Iris pigment epithelial cell (primary cell): ENCODE results near the gene TMEM134.
"Not testable (repeated sequence)": the region's sequence is repeated elsewhere in the genome, so short reads cannot be mapped to it uniquely, and the experiment has no call there.

Experiments used
- DNase-seq: peaks from one replicate; pipeline ENCODE4 v3.0.0-alpha.2; 2011; ENCODE audit warnings: low read depth

The TMEM134 gene

GRCh38 chr11:67468759-67469507 is at the start of gene TMEM134:
TMEM134 (minus strand) TSS chr11:67469251; CDS start chr11:67469192, 59 bp downstream.
- DNase-seq, result peak; percentile 91

- DNase-seq, result no peak
Observed at GRCh38 chr11:67517784-67518552, 48.9 kb upstream of the TMEM134 start.

- no peak for DNase-seq
Observed at GRCh38 chr11:67516806-67517205, 47.8 kb upstream of the TMEM134 start.

- no peak for DNase-seq
Observed at GRCh38 chr11:67514116-67514515, 45.1 kb upstream of the TMEM134 start.

- DNase-seq, result not testable (repeated sequence)
Observed at GRCh38 chr11:67511558-67511957, 42.5 kb upstream of the TMEM134 start.

GRCh38 chr11:67510023-67510345 is 40.9 kb upstream of the TMEM134 start:
- DNase-seq, result no peak

GRCh38 chr11:67508486-67509121 is 39.6 kb upstream of the TMEM134 start:
- DNase-seq, result peak; percentile 94

GRCh38 chr11:67507864-67508485 is 38.9 kb upstream of the TMEM134 start, which contains the start of gene CDK2AP2:
CDK2AP2 (minus strand) TSS chr11:67508162; CDS start chr11:67508082, 80 bp downstream.
- DNase-seq, result peak; percentile 100

- DNase-seq, result no peak
Observed at GRCh38 chr11:67507242-67507863, 38.3 kb upstream of the TMEM134 start.

- DNase-seq, result no peak
Observed at GRCh38 chr11:67506426-67507051, 37.5 kb upstream of the TMEM134 start.

GRCh38 chr11:67505605-67506396 is 36.8 kb upstream of the TMEM134 start:
- DNase-seq, result peak; percentile 74

GRCh38 chr11:67504950-67505581 is 36.0 kb upstream of the TMEM134 start, which contains the start of gene PITPNM1:
PITPNM1 (minus strand) TSS chr11:67505363; CDS start chr11:67504180, 1,183 bp downstream.
- peak; percentile 37 for DNase-seq

GRCh38 chr11:67504005-67504949 is 35.2 kb upstream of the TMEM134 start:
- DNase-seq, result peak; percentile 29

- no peak for DNase-seq
Observed at GRCh38 chr11:67503119-67504004, 34.3 kb upstream of the TMEM134 start.

- no peak for DNase-seq
Observed at GRCh38 chr11:67502328-67502979, 33.4 kb upstream of the TMEM134 start.

- no peak for DNase-seq
Observed at GRCh38 chr11:67501854-67502253, 32.8 kb upstream of the TMEM134 start.
